GM08714 (cell line): ENCODE measurements around the gene FOLR2.
"Not testable (repeated sequence)": the region's sequence is repeated elsewhere in the genome, so short reads cannot be mapped to it uniquely, and the experiment has no call there.

Experiments used
- H3K4me3 ChIP-seq: fragments of 200-500 bp; sonication (Bioruptor generic); 2 replicates; pipeline ENCODE4 v1.5.1; 2014; ENCODE audit warnings: mild to moderate bottlenecking, low read length, inconsistent platforms
- ZNF274 ChIP-seq: IDR thresholded peaks from 2 replicates; pipeline ENCODE4 v1.6.1; 2012; ENCODE audit warnings: mild to moderate bottlenecking, low read depth, low read length

The FOLR2 gene

DNA sequence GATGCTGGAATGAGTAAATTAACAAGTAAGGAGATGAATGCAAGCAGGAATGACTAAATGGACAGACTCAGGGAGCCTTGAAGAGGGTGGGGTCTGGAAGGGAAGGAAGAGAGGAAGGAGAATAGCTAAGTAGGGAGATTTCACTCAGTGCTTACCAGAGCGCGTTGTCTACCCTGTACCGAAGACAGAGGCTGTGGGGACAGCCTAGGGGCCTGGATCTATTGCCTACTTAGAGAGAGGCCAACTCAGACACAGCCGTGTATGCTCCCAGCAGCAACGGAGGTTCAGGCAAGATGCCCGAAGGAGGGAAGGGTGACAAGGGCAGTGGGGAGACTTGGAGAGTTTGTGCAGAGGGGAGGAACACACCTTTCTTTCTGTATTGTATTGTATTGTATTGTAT is at the start of gene FOLR2:
Gene FOLR2 (plus strand): TSS at position 157 of the 400 bp plus-strand sequence. CDS start 1,791 bp downstream, outside the sequence.
- TF ChIP-seq ZNF274 = no peak
- H3K4me3 ChIP-seq = no peak within 1 kb of the TSS

DNA sequence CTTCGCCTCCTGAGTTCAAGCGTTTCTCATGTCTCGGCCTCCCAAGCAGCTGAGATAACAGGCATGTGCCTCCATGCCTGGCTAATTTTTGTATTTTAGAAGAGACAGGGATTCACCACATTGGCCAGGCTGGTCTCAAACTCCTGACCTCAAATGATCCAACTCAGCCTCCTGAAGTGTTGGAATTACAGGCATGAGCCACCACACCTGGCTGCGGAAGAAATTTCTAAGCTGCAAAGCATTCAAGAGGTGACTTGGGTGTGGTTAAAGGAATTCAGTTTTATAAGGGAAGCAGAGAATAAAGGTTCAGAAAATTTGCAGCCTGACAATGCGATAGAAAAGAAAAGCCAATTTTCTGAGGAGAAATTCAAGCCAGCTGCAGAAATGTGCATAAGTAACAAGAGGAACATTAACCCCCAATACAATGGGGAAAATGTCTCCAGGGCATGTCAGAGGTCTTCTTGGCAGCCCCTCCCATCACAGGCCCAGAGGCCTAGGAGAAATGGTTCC is 47.5 kb upstream of the FOLR2 start:
- not testable (repeated sequence) for H3K4me3 ChIP-seq

DNA sequence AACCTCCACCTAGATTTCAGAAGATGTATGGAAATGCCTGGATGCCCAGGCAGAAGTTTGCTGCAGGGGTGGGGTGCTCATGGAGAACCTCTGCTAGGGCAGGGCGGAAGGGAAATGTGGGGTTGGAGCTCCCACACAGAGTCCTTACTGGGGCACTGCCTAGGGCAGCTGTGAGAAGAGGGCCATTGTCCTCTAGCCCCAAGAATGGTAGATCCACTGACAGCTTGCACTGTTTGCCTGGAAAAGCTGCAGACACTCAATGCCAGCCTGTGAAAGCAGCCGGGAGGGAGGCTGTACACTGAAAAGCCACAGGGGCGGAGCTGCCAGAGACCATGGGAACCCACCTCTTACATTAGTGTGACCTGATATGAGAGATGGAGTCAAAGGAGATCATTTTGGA is 46.8 kb upstream of the FOLR2 start:
- not testable (repeated sequence) for H3K4me3 ChIP-seq

DNA sequence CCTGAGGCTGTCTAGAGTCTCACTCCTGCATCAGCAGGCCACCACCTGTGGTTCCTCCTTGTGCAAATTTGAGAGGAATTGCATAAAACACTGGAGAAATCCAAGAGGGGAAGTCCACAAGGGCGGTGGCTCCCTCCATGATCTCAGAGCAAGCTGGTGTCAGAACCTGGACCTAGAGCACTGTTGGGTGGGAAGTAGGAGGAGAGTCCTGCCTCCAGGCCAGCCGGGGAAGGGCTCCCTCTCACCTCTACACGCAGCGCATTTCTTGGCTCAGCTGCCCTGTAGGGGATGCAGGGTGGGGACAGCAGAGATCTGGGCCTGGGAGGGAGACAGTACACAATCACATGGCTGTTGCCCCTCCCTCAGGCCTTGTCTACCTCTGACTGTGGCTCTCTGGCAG is 44.6 kb upstream of the FOLR2 start:
- H3K4me3 ChIP-seq = not testable (repeated sequence)

DNA sequence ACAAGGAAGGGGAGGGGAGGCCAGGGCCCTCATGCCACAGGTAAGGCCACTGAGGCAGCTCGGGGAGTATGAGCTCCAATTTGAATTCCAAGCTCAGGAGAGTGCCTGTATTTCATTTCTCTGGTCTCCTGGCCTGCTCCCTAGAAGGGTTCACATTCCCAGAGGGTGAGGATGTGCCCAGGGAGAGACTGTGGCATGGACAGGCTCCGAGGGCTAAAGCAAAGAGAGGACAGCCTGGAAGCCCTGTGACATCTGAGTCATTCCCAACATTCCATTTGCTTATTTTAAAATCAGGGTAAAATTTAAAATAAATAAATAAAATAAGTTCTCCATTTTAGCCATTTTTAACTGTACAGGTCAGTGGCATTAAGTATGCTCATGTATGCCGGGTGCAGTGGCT is 43.3 kb upstream of the FOLR2 start:
- H3K4me3 ChIP-seq = no peak overlapping the region
- TF ChIP-seq ZNF274 = no peak

DNA sequence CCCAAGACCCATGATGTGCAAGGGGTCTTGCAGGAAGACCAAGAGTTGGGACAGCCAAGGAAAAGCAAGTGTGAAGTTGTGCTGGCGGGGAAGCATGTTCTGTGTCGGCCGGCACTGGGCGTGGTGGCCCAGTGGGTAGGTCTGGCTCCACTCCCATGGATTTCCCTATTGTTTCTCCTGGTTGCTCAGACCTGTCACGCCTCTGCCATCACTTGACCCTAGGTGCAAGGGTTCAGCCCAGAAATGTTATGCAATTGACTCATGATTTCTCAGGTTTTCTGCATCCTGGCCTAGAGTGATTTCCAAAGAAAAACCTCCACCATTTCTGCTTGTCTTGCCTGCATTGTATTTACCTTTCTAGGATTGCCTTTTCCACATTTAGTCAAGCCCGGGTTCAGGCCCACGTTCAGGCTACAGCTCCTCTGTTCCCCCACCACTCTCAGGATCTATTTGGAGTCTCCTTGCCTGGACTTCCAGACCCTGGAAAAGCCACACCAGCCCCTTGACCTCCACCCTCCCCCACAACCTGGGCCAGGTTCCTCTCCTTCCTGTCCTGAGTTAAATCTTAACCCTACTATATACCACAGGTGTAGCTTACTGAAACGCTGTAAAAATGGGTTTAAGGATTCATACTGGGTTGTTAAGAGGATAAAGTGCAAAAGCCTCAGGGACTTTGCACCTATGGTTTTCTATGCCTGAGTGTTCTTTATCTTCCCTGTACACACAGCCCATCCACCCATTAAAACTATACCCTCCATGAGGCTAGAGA is 42.1 kb upstream of the FOLR2 start:
- TF ChIP-seq ZNF274 = no peak
- no peak overlapping the region for H3K4me3 ChIP-seq

DNA sequence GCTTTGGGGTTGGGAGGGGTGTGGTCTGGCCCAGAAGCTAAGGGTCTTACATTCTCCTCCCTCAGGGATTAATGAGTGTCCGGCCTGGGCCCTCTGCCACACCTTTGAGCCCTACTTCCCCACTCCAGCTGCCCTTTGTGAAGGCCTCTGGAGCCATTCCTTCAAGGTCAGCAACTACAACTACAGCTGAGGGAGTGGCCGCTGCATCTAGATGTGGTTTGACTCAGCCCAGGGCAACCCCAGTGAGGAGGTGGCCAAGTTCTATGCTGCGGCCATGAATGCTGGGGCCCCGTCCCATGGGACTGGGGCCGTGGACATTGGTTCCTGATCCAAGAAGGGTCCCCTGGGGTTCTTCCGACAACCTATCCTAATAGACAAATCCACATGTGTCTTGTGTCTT is 38.9 kb upstream of the FOLR2 start:
- H3K4me3 ChIP-seq = no peak overlapping the region
- TF ChIP-seq ZNF274 = no peak

DNA sequence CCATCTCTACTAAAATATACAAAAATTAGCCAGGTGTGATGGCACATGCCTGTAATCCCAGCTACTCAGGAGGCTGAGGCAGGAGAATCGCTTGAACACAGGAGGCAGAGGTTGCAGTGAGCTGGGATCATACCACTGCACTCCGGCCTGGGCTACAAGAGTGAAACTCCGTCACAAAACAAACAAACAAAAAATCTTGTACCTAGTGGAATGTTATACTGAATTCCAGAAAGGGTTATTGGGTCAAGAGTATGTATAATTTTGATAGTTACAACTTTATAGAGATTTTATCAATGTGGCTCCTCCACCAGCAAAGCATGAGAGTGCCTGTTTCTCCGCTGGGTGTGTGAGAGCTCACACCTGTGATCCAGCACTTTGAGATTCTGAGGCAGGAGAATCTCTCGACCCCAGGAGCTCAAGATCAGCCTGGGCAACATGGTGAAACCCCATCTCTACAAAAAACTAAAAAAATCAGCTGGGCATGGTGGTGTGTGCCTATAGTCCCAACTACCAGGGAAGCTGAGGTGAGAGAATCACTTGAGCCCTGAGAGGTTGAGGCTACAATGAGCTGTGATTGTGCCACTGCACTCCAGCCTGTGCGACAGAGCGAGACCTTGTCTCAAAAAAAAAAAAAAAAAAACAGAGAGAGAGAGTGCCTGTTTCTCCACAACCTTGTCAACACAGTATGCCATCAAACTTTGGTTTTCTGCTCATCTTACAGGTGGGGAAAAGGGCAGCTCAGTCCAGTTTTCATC is 37.4 kb upstream of the FOLR2 start:
- TF ChIP-seq ZNF274 = no peak
- no peak overlapping the region for H3K4me3 ChIP-seq

DNA sequence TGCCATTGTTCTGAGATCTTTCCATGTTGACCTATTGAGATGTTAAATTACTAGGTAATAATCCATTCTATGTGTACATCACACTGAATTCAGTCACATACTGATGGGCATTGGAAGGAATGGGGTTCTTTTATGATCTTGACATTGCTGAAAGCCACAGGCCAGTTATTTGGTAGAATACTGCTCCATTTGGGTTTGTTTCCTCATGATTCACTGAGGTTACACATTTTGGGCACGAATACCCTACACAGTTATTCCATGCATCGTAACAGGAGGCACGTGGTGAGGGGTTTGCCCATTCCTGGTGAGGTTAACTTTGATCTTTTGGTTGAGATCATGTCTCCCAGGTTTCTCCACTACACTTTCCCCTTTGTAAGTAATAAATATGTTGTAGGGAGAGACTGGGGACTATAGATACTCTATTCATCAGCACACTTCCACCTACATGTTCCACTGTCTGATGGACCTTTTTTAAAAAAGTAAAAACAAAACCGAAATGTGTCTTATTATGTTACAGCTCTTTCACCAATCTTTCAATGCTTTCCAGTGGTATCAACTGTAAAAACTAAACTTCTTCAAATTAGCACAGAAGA is 36.7 kb upstream of the FOLR2 start:
- H3K4me3 ChIP-seq = no peak overlapping the region
- no peak for TF ChIP-seq ZNF274

DNA sequence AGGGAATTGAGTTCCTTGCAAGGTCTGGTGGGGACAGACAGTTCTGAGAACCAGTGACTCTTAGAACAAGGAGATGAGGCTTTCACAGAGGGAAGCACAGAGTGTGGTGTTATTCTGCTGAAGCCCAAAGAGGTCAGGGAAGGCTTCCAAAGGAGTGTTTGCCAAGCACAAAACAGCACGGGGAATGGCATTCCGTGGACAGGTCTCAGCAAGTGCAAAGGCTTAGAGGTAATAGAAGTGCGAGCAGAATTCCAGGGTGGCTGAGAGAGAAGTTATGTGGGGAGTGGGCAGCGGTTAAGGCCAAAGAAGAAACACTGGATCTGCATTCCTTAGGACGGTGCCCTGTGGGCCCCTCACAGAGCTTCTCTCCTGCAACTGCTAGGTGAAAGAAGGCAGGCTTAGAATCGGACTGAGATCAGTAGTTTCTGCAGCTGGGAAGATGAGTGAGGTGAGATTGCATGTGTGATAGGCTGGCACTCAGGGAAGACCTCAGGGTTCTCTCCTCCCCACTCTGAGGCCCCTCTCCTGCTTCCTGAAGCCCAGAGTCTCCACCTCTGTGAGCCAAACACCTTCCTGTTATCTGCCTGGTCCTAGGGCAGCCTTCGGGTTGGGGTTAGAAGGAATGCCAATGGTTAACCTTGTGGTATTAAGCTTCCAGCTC is 35.6 kb upstream of the FOLR2 start:
- H3K4me3 ChIP-seq = not testable (repeated sequence)

DNA sequence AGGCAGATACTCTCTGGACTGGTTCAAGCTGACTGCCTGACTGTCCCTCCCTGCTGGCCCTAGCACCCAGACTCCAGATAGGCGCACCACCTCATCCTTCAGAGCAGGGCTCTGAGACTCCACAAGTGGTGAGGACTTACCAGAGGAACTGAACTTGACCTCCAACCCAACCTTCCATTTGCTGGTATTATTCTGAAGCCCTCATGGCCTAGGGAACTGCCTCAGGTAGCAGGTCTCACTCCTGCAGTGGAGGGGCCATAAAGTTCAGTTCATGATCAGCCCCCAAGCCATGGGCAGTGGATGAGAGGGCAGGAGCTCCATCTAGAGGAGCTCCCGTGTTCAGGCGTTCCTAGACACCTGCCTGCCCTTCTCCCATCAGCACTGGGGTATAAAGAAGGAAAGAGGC is 35.0 kb upstream of the FOLR2 start:
- H3K4me3 ChIP-seq = not testable (repeated sequence)

DNA sequence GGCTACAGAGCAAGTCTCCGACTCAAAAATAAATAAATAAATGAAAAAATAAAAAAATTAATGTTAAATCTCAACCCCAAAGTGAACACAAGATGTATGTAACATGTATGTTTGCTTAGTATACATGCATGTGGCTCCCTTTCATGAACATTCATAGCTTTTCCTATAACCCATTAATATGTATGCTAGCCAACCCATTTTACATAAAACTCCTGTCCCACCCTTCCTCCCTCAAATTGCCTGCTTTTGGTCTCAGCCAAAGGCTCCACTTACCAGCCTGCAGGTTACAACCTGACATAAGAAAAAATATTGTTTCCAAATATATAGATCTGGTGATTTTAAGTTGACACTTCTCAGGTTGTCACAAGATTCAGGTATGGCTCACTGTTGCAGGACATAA is 28.3 kb upstream of the FOLR2 start:
- no peak overlapping the region for H3K4me3 ChIP-seq
- TF ChIP-seq ZNF274 = no peak

DNA sequence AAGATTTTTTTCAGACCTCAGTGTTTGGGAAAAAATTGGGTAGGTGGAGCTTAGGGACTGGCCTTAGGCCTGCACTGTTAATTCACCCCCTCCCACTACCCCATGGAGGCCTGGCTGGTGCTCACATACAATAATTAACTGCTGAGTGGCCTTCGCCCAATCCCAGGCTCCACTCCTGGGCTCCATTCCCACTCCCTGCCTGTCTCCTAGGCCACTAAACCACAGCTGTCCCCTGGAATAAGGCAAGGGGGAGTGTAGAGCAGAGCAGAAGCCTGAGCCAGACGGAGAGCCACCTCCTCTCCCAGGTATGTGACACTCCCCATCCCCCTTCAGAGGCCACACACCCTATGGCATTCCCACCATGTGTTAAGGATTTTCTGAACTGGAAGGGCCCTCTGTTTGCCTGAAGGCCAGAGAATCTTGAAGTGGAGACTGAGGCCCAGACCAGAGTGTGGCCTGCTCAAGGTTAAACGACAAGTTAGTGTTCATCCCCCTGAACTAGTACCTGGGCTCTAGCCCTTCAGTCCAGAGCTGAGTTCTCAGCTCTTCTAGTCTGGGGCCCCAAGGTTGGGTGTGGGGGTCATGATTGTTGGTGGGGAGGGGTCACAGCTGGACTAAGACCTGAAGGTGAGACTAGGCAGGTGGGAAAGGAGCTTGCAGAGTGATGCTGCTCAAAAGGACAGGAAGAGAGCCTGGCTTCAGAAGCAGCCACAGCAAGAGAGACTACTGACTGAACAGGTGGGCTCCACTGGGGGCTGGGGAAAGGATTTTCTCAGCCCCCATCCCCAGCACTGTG is 26.9 kb upstream of the FOLR2 start:
- TF ChIP-seq ZNF274 = no peak
- H3K4me3 ChIP-seq = no peak overlapping the region

DNA sequence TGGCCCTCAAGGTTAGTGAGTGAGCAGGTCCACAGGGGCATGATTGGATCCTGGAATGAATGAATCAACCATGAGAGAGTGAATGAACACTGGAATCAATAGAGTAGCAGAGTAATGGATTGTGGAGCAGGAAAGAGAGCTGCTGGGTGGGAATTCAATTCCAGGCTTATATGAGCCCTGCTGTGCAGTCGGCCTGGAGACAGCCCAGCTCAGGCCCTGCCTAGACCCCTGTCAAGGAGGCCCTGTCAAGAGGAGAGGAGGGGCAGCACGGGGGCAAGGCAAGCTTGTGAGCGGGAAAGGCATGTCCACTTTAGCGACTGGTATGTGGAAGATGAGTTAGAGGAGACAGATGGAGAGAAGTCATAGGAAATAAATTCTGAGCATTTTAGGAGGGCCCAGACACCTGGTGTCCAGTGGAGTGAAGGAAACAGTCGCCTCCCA is 25.9 kb upstream of the FOLR2 start:
- TF ChIP-seq ZNF274 = no peak
- H3K4me3 ChIP-seq = no peak overlapping the region

DNA sequence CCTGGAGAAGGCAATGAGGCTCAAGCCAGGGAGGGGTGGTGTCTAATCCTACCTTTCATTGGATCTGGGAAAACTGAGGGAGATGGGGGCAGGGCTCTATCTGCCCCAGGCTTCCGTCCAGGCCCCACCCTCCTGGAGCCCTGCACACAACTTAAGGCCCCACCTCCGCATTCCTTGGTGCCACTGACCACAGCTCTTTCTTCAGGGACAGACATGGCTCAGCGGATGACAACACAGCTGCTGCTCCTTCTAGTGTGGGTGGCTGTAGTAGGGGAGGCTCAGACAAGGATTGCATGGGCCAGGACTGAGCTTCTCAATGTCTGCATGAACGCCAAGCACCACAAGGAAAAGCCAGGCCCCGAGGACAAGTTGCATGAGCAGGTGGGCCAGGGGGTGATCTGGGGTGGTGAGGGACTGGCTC is 24.6 kb upstream of the FOLR2 start, which contains the start of gene FOLR1:
Gene FOLR1 (plus strand): TSS at position 180 of the 421 bp plus-strand sequence. CDS start 34 bp downstream, at position 214.
- no peak for TF ChIP-seq ZNF274
- no peak within 1 kb of the TSS for H3K4me3 ChIP-seq
